ENCODE results near the gene UNC45B.
"Not testable (repeated sequence)": the region's sequence is repeated elsewhere in the genome, so short reads cannot be mapped to it uniquely, and the experiment has no call there.

UNC45B gene

DNA sequence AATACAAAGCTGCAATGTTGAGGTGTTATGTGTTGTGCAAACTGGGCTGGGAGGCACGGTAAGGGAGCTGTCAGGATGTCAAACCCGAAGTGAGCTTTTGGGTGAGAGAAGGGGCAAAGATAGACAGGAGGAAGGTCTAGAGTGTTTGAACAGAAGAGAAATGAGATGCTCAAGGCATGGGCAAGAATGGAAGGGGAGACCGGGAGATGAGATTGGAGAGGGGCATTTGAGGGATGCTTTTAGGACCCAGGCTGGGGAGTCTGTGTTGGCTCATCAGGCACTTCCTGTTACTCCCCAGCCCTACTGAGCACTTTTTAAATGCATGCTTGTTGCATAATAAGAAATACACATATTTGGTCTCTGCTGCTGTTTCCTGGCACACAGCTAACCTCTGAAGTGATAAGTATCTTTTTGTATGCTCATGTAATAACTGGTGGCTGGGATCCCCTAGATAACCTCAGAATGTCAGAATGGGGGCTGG lies 13.7 kb downstream of the UNC45B start:
- no peaks in the 10 kb centered on the region for H3K9me3 ChIP-seq (ENCODE audit: control insufficient read depth, insufficient read depth, low read length)
- no peak overlapping the region for H3K27ac ChIP-seq (ENCODE audit: low read depth, low read length)
- no peaks in the 10 kb centered on the region for H3K27me3 ChIP-seq (ENCODE audit: control insufficient read depth, insufficient read depth, low read length)
- no peak overlapping the region for H3K9ac ChIP-seq (ENCODE audit: low read depth, low read length)
- no peaks in the 10 kb centered on the region for H3K36me3 ChIP-seq (ENCODE audit: control insufficient read depth, insufficient read depth, low read length)
- no peak overlapping the region for H3K4me3 ChIP-seq (ENCODE audit: low read depth, low read length)
- 0 out of 2 replicates have a peak, but pooled peaks cover 3% of the 10 kb centered on the region for H3K4me1 ChIP-seq (ENCODE audit: control insufficient read depth, insufficient read depth, low read length)

DNA sequence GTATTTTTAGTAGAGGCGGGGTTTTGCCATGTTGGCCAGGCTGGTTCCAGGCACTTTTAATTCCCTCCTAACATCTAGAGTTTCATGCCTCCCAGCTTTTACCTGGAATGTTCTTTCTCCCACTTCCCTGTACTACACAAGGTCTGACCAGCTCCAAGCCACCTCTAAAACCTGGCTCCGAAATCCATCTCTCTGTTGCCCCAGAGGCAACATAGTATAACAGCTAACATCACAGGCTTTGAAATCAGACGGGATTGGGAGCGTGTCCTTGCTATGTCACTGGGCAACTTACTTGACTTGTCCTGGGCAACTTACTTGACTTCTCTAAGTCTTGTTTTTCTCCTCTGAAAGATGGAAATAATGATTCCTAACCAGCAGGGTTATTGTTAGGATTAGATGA lies 15.1 kb downstream of the UNC45B start:
- Histone ChIP-seq H3K4me1 (ENCODE audit: control insufficient read depth, insufficient read depth, low read length) (0 out of 2 replicates have a peak, but pooled peaks cover 3% of the 10 kb centered on the region), H3K9ac (ENCODE audit: low read depth, low read length) (no peak overlapping the region), H3K4me3 (ENCODE audit: low read depth, low read length) (no peak overlapping the region), H3K27me3 (ENCODE audit: control insufficient read depth, insufficient read depth, low read length) (no peaks in the 10 kb centered on the region), H3K9me3 (ENCODE audit: control insufficient read depth, insufficient read depth, low read length) (no peaks in the 10 kb centered on the region), H3K27ac (ENCODE audit: low read depth, low read length) (no peak overlapping the region), H3K36me3 (ENCODE audit: control insufficient read depth, insufficient read depth, low read length) (no peaks in the 10 kb centered on the region)

DNA sequence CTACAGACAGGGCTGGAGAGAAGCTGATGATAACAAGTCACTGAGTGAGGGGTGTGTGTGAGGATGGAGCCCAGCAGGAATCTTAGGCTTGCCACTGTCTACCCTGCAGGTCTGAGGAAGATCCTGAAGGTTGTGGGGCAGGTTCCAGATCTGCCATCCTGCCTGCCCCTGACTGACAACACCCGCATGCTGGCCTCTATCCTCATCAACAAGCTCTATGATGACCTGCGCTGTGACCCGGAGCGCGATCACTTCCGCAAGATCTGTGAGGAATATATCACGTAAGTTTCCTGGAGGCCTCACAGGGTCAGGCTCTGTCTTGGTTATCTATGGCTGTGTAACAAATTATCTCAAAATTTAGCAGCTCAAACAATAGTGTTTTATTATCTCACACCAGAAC lies 16.3 kb downstream of the UNC45B start:
- no peaks in the 10 kb centered on the region for H3K9me3 ChIP-seq (ENCODE audit: control insufficient read depth, insufficient read depth, low read length)
- H3K4me1 ChIP-seq (ENCODE audit: control insufficient read depth, insufficient read depth, low read length): 0 out of 2 replicates have a peak, but pooled peaks cover 3% of the 10 kb centered on the region
- no peak overlapping the region for H3K9ac ChIP-seq (ENCODE audit: low read depth, low read length)
- no peak overlapping the region for H3K27ac ChIP-seq (ENCODE audit: low read depth, low read length)
- H3K36me3 ChIP-seq (ENCODE audit: control insufficient read depth, insufficient read depth, low read length): no peaks in the 10 kb centered on the region
- H3K4me3 ChIP-seq (ENCODE audit: low read depth, low read length): no peak overlapping the region
- H3K27me3 ChIP-seq (ENCODE audit: control insufficient read depth, insufficient read depth, low read length): no peaks in the 10 kb centered on the region

DNA sequence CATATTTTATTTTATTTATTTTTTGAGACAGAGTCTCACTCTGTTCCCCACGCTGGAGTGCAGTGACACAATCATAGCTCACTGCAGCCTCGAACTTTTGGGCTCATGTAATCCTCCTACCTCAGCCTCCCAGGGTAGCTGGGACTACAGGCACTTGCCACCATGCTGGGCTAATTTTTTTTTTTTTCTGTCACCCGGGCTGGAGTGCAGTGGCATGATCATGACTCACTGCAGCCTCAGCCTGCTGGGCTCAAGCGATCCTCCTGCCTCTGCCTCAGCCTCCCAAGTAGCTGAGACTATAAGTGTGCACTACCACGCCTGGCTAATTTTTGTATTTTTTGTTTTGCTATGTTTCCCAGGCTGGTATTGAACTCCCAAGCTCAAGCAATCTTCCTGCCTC lies 17.1 kb downstream of the UNC45B start:
- Histone ChIP-seq H3K4me3 (ENCODE audit: low read depth, low read length) (no peak overlapping the region), H3K9ac (ENCODE audit: low read depth, low read length) (no peak overlapping the region), H3K27me3 (ENCODE audit: control insufficient read depth, insufficient read depth, low read length) (no peaks in the 10 kb centered on the region), H3K36me3 (ENCODE audit: control insufficient read depth, insufficient read depth, low read length) (no peaks in the 10 kb centered on the region), H3K4me1 (ENCODE audit: control insufficient read depth, insufficient read depth, low read length) (0 out of 2 replicates have a peak, but pooled peaks cover 3% of the 10 kb centered on the region), H3K27ac (ENCODE audit: low read depth, low read length) (no peak overlapping the region), H3K9me3 (ENCODE audit: control insufficient read depth, insufficient read depth, low read length) (no peaks in the 10 kb centered on the region)

DNA sequence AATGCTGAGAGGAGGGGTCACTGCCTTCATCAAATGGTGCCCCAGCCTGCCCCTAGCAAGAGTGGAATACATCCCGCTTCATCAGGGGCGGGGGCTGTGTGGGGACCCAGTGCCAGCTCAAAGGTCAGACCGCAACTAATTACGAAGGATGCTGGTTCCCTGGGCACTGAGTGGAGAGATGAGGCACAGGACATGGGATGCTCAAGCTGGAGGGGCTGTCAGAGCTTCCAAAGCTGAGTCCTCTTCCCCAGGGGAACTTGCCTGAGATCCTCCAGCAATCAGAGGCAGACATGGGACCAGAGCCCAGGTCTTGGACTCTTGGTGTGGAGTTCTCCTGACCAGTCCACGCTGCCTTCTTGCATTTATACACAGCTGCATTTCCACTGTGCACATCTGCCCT lies 18.9 kb downstream of the UNC45B start:
- Histone ChIP-seq H3K36me3 (ENCODE audit: control insufficient read depth, insufficient read depth, low read length) (no peaks in the 10 kb centered on the region), H3K4me3 (ENCODE audit: low read depth, low read length) (no peak overlapping the region), H3K4me1 (ENCODE audit: control insufficient read depth, insufficient read depth, low read length) (0 out of 2 replicates have a peak, but pooled peaks cover 2% of the 10 kb centered on the region), H3K9me3 (ENCODE audit: control insufficient read depth, insufficient read depth, low read length) (no peaks in the 10 kb centered on the region), H3K9ac (ENCODE audit: low read depth, low read length) (no peak overlapping the region), H3K27me3 (ENCODE audit: control insufficient read depth, insufficient read depth, low read length) (no peaks in the 10 kb centered on the region), H3K27ac (ENCODE audit: low read depth, low read length) (no peak overlapping the region)

DNA sequence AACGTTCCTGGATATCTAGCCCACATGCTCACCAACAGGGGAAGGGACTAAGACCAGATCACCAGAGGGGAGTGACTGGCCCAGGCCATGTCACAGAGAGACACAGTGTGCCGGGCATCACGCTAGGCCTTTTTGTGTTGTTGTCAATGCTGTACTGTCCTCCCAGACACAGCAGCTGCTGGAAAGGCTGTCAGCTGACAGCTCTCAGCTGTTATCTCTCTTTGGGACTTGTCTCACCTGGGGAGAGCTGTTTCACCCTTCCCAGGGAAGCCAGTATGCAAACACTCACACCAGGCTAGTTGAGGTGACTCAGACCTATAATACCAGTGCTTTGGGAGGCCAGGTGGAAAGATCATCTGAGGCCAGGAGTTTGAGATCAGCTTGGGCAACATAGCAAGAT lies 19.4 kb downstream of the UNC45B start:
- no peaks in the 10 kb centered on the region for H3K9me3 ChIP-seq (ENCODE audit: control insufficient read depth, insufficient read depth, low read length)
- no peak overlapping the region for H3K4me3 ChIP-seq (ENCODE audit: low read depth, low read length)
- H3K27me3 ChIP-seq (ENCODE audit: control insufficient read depth, insufficient read depth, low read length): no peaks in the 10 kb centered on the region
- no peaks in the 10 kb centered on the region for H3K4me1 ChIP-seq (ENCODE audit: control insufficient read depth, insufficient read depth, low read length)
- no peak overlapping the region for H3K9ac ChIP-seq (ENCODE audit: low read depth, low read length)
- H3K36me3 ChIP-seq (ENCODE audit: control insufficient read depth, insufficient read depth, low read length): no peaks in the 10 kb centered on the region
- H3K27ac ChIP-seq (ENCODE audit: low read depth, low read length): no peak overlapping the region

DNA sequence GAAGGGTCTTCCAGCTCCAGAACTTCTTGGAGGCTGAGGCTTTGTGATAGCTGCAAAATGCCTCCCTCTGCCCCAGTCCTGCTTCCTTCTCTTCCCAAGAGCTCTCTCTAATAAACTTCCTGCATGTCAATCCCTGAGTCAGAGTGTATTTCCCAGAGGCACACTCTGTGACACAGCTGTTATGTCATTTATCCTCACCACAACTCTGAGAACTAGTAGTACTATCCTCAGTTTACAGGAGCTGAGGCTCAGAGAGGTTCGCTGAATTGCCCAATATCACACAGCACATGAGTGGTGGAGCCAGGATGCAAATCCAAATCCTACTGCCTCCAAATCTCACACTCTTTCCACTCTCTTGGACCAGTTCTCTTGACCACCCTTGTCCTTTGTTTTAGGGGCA lies 20.0 kb downstream of the UNC45B start:
- Histone ChIP-seq H3K9ac (ENCODE audit: low read depth, low read length) (no peak overlapping the region), H3K4me1 (ENCODE audit: control insufficient read depth, insufficient read depth, low read length) (no peaks in the 10 kb centered on the region), H3K27me3 (ENCODE audit: control insufficient read depth, insufficient read depth, low read length) (no peaks in the 10 kb centered on the region)

DNA sequence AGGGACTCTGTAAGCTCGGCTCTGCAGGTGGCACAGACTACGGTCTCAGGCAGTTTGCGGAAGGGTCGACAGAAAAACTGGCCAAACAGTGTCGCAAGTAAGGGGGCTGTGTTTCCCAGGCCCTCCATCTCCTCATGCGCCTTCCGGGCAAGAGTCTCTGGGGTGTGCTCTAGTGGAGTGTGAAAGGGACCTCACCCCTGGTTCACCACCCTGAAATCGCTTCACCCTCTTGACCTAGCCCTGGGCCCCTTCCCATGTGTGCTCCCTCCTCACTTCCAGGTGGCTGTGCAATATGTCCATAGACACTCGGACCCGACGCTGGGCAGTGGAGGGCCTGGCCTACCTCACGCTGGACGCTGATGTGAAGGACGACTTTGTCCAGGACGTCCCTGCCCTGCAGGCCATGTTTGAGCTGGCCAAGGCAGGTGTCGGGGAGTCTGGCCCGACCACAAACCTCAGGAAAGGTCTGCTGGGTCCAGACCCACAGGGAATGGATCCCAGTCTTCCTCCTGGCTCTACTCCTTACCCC lies 22.3 kb downstream of the UNC45B start:
- Histone ChIP-seq H3K4me1 (ENCODE audit: control insufficient read depth, insufficient read depth, low read length) (no peaks in the 10 kb centered on the region), H3K4me3 (ENCODE audit: low read depth, low read length) (no peak overlapping the region), H3K36me3 (ENCODE audit: control insufficient read depth, insufficient read depth, low read length) (no peaks in the 10 kb centered on the region), H3K9ac (ENCODE audit: low read depth, low read length) (no peak overlapping the region), H3K27ac (ENCODE audit: low read depth, low read length) (no peak overlapping the region), H3K9me3 (ENCODE audit: control insufficient read depth, insufficient read depth, low read length) (no peaks in the 10 kb centered on the region), H3K27me3 (ENCODE audit: control insufficient read depth, insufficient read depth, low read length) (no peaks in the 10 kb centered on the region)

More for the DNA sequence above, 20.0 kb downstream of the UNC45B start:
- no peak overlapping the region for H3K4me3 ChIP-seq (ENCODE audit: low read depth, low read length)
- H3K9me3 ChIP-seq (ENCODE audit: control insufficient read depth, insufficient read depth, low read length): no peaks in the 10 kb centered on the region
- no peak overlapping the region for H3K27ac ChIP-seq (ENCODE audit: low read depth, low read length)
- no peaks in the 10 kb centered on the region for H3K36me3 ChIP-seq (ENCODE audit: control insufficient read depth, insufficient read depth, low read length)

DNA sequence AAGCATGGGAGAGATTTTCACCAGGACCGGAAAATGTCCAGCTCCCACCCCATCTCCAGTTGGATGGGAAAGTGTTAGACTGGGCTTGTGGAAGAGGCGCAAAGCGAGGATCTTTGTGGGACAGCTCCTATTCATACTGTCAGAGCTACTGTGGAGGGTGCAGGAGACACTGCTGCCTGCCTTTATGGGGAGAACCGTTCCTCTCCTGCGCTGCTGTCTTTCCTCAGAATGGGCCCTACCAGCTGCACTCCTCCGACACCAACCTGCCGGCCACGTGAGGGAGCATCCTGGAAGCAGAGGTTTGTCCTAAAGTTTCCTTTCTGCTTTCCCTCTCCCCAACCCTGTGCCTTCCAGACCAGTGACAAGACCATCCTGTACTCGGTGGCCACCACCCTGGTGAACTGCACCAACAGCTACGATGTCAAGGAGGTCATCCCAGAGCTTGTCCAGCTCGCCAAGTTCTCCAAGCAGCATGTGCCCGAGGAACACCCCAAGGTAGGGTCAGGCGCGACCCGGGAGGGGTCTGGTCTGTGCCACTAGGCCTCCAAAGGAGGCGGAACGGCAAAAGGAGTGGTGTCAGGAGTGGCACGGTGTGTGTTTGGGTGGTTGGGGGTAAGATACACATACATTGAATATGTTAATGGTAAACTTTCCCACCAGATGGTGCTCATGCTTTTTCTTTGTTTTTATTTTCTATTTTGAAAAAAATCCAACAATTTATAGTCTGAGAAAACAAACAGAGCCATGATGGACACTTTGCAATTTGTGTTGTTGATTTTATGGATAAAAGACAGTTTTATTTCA lies 23.6 kb downstream of the UNC45B start:
- no peaks in the 10 kb centered on the region for H3K9me3 ChIP-seq (ENCODE audit: control insufficient read depth, insufficient read depth, low read length)
- H3K36me3 ChIP-seq (ENCODE audit: control insufficient read depth, insufficient read depth, low read length): no peaks in the 10 kb centered on the region
- H3K4me1 ChIP-seq (ENCODE audit: control insufficient read depth, insufficient read depth, low read length): no peaks in the 10 kb centered on the region
- no peak overlapping the region for H3K27ac ChIP-seq (ENCODE audit: low read depth, low read length)
- no peak overlapping the region for H3K4me3 ChIP-seq (ENCODE audit: low read depth, low read length)
- no peak overlapping the region for H3K9ac ChIP-seq (ENCODE audit: low read depth, low read length)
- H3K27me3 ChIP-seq (ENCODE audit: control insufficient read depth, insufficient read depth, low read length): no peaks in the 10 kb centered on the region

DNA sequence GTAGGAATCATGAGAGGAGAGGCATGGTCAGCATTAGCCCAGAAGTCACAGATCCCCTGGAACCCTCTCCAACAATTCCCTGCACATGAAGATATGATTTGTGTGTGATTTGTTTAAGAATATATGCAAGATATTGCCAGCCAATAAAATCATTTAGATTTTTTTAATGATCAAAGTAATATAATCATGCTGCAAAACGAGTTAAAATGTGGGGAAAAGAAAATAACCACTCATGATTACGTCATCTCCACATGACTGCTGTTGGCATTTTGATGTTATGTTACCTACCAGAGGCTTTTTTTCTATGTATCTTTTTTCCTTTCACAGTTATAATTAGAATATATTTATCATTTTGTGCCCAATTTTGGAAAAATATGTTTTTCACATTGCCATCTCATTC lies 24.2 kb downstream of the UNC45B start:
- no peak overlapping the region for H3K9ac ChIP-seq (ENCODE audit: low read depth, low read length)
- no peaks in the 10 kb centered on the region for H3K36me3 ChIP-seq (ENCODE audit: control insufficient read depth, insufficient read depth, low read length)
- no peak overlapping the region for H3K4me3 ChIP-seq (ENCODE audit: low read depth, low read length)
- H3K4me1 ChIP-seq (ENCODE audit: control insufficient read depth, insufficient read depth, low read length): no peaks in the 10 kb centered on the region
- H3K27ac ChIP-seq (ENCODE audit: low read depth, low read length): no peak overlapping the region
- H3K27me3 ChIP-seq (ENCODE audit: control insufficient read depth, insufficient read depth, low read length): no peaks in the 10 kb centered on the region
- no peaks in the 10 kb centered on the region for H3K9me3 ChIP-seq (ENCODE audit: control insufficient read depth, insufficient read depth, low read length)

DNA sequence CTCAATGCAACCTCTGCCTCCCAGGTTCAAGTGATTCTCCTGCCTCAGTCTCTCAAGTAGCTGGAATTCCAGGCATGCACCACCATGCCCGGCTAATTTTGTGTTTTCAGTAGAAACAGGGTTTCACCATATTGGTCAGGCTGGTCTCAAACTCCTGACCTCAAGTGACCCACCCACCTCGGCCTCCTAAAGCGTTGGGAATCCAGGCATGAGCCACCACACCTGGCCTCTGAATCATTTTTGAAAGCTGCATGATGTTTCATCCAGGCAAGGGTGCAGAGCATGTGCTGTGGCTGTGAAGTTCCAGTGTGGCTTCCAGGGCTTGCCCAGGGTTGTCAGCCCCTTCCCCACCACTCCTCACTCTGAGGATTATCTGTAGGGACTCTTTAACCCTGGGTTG lies 24.7 kb downstream of the UNC45B start:
- H3K9ac ChIP-seq (ENCODE audit: low read depth, low read length); H3K36me3 ChIP-seq (ENCODE audit: control insufficient read depth, insufficient read depth, low read length); H3K27ac ChIP-seq (ENCODE audit: low read depth, low read length); H3K4me1 ChIP-seq (ENCODE audit: control insufficient read depth, insufficient read depth, low read length); H3K9me3 ChIP-seq (ENCODE audit: control insufficient read depth, insufficient read depth, low read length); H3K4me3 ChIP-seq (ENCODE audit: low read depth, low read length); H3K27me3 ChIP-seq (ENCODE audit: control insufficient read depth, insufficient read depth, low read length): not testable (repeated sequence)

Measured in HUES48 (cell line).